GM18858 (cell line): Measurements from ENCODE around the gene SP2.
"Not testable (repeated sequence)": the region's sequence is repeated elsewhere in the genome, so short reads cannot be mapped to it uniquely, and the experiment has no call there.

Experiments
- ATAC-seq: cut with Tn5 transposase; IDR thresholded peaks from one replicate; pipeline ENCODE4 v1.9.1; 2021; ENCODE audit not compliant: unreplicated experiment

Gene SP2

GRCh38 chr17:47917581-47917980 is 21.5 kb downstream of the SP2 start:
- no peak for ATAC-seq

- ATAC-seq, result no peak
Measured at GRCh38 chr17:47918006-47918405, 22.0 kb downstream of the SP2 start.

- no peak for ATAC-seq
Measured at GRCh38 chr17:47918991-47919390, 23.0 kb downstream of the SP2 start.

GRCh38 chr17:47919889-47920288 is 23.9 kb downstream of the SP2 start:
- not testable (repeated sequence) for ATAC-seq

- no peak for ATAC-seq
Measured at GRCh38 chr17:47924785-47925677, 29.0 kb downstream of the SP2 start.

GRCh38 chr17:47925678-47925988 is 29.6 kb downstream of the SP2 start:
- ATAC-seq, result no peak

- no peak for ATAC-seq
Measured at GRCh38 chr17:47927821-47928400, 31.9 kb downstream of the SP2 start.

- ATAC-seq, result no peak
Measured at GRCh38 chr17:47928415-47928814, 32.4 kb downstream of the SP2 start.

- no peak for ATAC-seq
Measured at GRCh38 chr17:47929218-47930000, 33.4 kb downstream of the SP2 start.

GRCh38 chr17:47931848-47932247 is 35.8 kb downstream of the SP2 start:
- no peak for ATAC-seq

GRCh38 chr17:47934856-47935255 is 38.8 kb downstream of the SP2 start:
- ATAC-seq, result no peak

- not testable (repeated sequence) for ATAC-seq
Measured at GRCh38 chr17:47935468-47935867, 39.4 kb downstream of the SP2 start.

- no peak for ATAC-seq
Measured at GRCh38 chr17:47935961-47936360, 39.9 kb downstream of the SP2 start.

GRCh38 chr17:47937941-47938340 is 41.9 kb downstream of the SP2 start:
- no peak for ATAC-seq

GRCh38 chr17:47941246-47942095 is 45.4 kb downstream of the SP2 start, which contains the start of gene PNPO:
Gene PNPO (plus strand): TSS chr17:47941571. CDS start chr17:47941676, 105 bp downstream.
- peak; percentile 85 for ATAC-seq

- ATAC-seq, result no peak
Measured at GRCh38 chr17:47942096-47942510, 46.1 kb downstream of the SP2 start.

GRCh38 chr17:47942568-47942967 is 46.5 kb downstream of the SP2 start:
- ATAC-seq, result no peak

GRCh38 chr17:47945080-47945479 is 49.0 kb downstream of the SP2 start:
- ATAC-seq, result no peak

- no peak for ATAC-seq
Measured at GRCh38 chr17:47945529-47946508, 49.8 kb downstream of the SP2 start.

- ATAC-seq, result no peak
Measured at GRCh38 chr17:47946516-47946915, 50.5 kb downstream of the SP2 start.
